Stimulated activated effector memory CD8-positive, alpha-beta T cell treated with anti-CD3 and anti-CD28 coated beads, Interleukin-12 subunit alpha, Interleukin-12 subunit beta, amount 100 ng/mL, for 72 hours (primary cell): ENCODE data around the gene CCDC192.

Source experiments
- ATAC-seq: fragments of 150-1000 bp; cut with Tn5 transposase; 2 replicates; pipeline ENCODE4 v1.10.0; 2021
- DNase-seq, 2 donors: peaks; one replicate each; pipeline ENCODE4 v3.0.0; 2021 to 2022; ENCODE audit warnings: low spot score in 2 of 2
- H3K27ac Mint-ChIP-seq: one replicate; pipeline ENCODE4 v1.8.0; 2022; ENCODE audit warnings: mild to moderate bottlenecking, mixed read lengths
- H3K36me3 Mint-ChIP-seq: one replicate; pipeline ENCODE4 v1.8.0; 2022; ENCODE audit warnings: mild to moderate bottlenecking, mixed read lengths
- H3K4me1 Mint-ChIP-seq: one replicate; pipeline ENCODE4 v1.8.0; 2022; ENCODE audit warnings: mixed read lengths
- H3K4me3 Mint-ChIP-seq: one replicate; pipeline ENCODE4 v1.8.0; 2022; ENCODE audit warnings: mild to moderate bottlenecking, mixed read lengths
- H3K9me3 Mint-ChIP-seq: one replicate; pipeline ENCODE4 v1.8.0; 2022; ENCODE audit warnings: mixed read lengths

The CCDC192 gene

GRCh38 chr5:127878174-127878750 lies 175.1 kb downstream of the CCDC192 start:
- no peak for DNase-seq
- no peak overlapping the region for H3K27ac Mint-ChIP-seq
- peak; percentile 57 for ATAC-seq

DNA sequence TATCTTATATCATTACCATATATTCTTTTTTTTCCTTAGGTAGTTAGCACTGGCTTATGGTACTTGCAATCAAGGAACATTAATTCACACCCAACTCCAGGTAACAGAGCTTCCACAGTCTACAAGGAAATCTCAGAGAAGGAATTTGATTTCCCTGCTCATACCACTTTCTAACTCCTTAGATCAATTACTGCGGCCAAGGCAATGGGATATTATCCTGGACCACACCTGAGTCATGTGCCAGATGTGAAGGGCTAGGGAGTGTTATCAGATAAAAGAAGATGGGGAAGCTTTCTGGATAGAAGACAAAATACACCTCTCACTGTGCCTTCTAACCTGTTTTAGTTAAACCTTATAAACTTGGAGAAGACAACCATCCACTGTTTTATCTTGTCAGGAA lies 181.2 kb downstream of the CCDC192 start:
- no peak overlapping the region for H3K4me3 Mint-ChIP-seq

More at GRCh38 chr5:127878174-127878750, 175.1 kb downstream of the CCDC192 start:
- Mint-ChIP-seq H3K9me3 (no peaks in the 10 kb centered on the region), H3K4me3 (no peak overlapping the region), H3K36me3 (no peaks in the 10 kb centered on the region), H3K4me1 (no peaks in the 10 kb centered on the region)

GRCh38 chr5:127885176-127885575 lies 182.0 kb downstream of the CCDC192 start:
- no peak overlapping the region for H3K4me3 Mint-ChIP-seq
- no peaks in the 10 kb centered on the region for H3K4me1 Mint-ChIP-seq
- no peak overlapping the region for H3K27ac Mint-ChIP-seq
- H3K9me3 Mint-ChIP-seq = no peaks in the 10 kb centered on the region
- DNase-seq (no peak), ATAC-seq (no peak)
- no peaks in the 10 kb centered on the region for H3K36me3 Mint-ChIP-seq

More for the DNA sequence above, 181.2 kb downstream of the CCDC192 start:
- no peaks in the 10 kb centered on the region for H3K9me3 Mint-ChIP-seq
- DNase-seq (no peak), ATAC-seq (no peak)
- H3K27ac Mint-ChIP-seq = no peak overlapping the region
- no peaks in the 10 kb centered on the region for H3K36me3 Mint-ChIP-seq
- H3K4me1 Mint-ChIP-seq = no peaks in the 10 kb centered on the region

DNA sequence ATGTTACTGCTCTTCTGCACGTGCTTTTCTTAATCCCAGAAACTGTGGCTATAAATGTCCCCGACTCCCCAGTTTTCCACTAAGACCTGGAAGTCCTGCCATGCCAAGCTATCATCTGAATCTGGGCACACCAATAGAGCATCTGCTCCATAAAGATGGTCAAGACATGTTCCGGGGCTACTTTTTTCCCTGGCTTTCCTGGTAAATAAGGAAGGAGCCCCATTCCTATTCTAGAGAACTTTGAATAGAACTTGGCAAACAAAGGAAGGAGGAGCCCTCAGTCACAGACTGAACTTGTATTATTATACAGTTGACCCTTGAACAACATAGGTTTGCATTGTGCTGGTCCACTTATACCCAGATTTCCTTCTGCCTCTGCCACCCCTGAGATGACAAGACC lies 182.9 kb downstream of the CCDC192 start:
- ATAC-seq (no peak), DNase-seq (no peak)
- no peak overlapping the region for H3K4me3 Mint-ChIP-seq
- no peaks in the 10 kb centered on the region for H3K9me3 Mint-ChIP-seq
- H3K27ac Mint-ChIP-seq = no peak overlapping the region
- H3K36me3 Mint-ChIP-seq = no peaks in the 10 kb centered on the region
- H3K4me1 Mint-ChIP-seq = no peaks in the 10 kb centered on the region

DNA sequence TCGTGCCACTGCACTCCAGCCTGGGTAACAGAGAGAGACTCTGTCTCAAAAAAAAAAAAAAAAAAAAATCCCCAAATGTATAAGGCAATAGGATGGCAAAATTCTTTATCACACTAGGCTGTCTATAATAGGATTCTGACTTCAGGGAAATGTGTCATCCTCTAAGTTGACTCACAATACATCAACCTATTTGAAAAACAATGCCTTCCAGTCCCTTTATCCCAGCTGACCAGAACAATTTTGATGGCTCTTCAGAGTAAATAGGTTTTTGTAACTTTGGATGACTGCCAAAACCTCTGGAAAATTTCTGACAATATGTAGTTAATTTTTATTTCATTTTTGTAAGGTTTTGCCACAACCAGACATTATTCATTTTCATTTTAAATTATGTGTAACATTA lies 184.1 kb downstream of the CCDC192 start:
- Mint-ChIP-seq H3K9me3 (no peaks in the 10 kb centered on the region), H3K4me1 (no peaks in the 10 kb centered on the region), H3K36me3 (no peaks in the 10 kb centered on the region), H3K4me3 (no peak overlapping the region), H3K27ac (no peak overlapping the region)
- DNase-seq (no peak), ATAC-seq (no peak)

GRCh38 chr5:127891942-127892341 lies 188.8 kb downstream of the CCDC192 start:
- Mint-ChIP-seq H3K27ac (no peak overlapping the region), H3K4me3 (no peak overlapping the region), H3K9me3 (no peaks in the 10 kb centered on the region), H3K36me3 (no peaks in the 10 kb centered on the region), H3K4me1 (no peaks in the 10 kb centered on the region)
- ATAC-seq (no peak), DNase-seq (no peak)

DNA sequence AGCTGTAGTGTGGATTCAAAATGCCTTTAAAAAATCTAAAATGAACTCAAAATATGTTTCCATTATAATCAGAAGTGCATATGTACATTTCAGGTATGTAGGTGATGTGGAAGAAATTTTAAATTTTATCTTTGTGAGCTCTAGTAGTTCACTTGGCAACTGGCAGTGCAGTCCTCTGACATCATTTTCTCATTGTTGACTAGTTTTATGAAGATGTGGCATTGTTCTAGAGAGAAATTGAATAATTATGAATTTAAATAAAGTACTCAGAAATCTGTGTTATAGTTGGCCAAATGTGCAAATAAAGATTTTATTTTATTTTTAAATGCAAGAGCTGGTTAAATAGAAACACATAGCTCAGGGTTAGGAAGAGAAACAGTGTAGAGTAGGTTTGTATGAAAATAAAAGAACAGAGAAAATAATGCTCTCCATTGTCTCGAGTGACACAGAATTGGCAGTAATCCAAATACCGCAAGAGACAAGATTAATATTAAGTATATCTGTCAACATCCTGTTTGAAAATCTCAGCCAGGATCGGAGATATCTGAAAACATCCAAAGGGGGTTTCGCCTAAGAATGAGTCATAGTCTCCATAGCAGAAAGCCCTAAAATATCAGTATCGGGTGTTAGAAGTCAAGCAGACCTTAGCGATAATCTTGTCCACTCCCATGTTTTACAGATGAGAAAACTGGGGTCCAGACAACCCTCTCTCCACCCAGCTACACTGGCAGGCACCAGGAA lies 189.4 kb downstream of the CCDC192 start:
- no peak for DNase-seq
- H3K36me3 Mint-ChIP-seq = no peaks in the 10 kb centered on the region
- no peak overlapping the region for H3K4me3 Mint-ChIP-seq
- ATAC-seq = peak; percentile 54
- H3K27ac Mint-ChIP-seq = no peak overlapping the region
- no peaks in the 10 kb centered on the region for H3K4me1 Mint-ChIP-seq
- H3K9me3 Mint-ChIP-seq = no peaks in the 10 kb centered on the region

- DNase-seq (no peak), ATAC-seq (no peak)
- Mint-ChIP-seq H3K4me3 (no peak overlapping the region), H3K4me1 (peaks cover under 1% of the 10 kb centered on the region), H3K27ac (no peak overlapping the region), H3K36me3 (no peaks in the 10 kb centered on the region), H3K9me3 (no peaks in the 10 kb centered on the region)
These were observed 190.0 kb downstream of the CCDC192 start for GRCh38 chr5:127893232-127893631.

DNA sequence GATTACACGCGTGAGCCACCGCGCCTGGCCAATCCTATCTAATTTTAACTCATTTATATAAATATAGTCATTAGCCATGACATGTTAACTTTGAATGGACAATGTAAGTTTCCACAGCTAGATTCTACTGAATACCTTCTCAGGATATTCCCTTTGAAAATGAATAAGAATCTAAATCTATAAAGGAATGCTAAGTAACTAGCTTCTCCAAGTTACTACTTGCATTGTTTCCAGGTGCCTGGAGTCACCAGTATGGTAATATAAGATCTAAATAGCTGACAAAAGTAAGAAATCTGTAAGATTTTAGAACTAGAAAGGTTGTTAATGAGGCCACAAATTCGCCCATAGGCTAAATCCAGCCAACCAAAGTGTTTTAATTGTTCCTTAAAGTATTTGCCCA lies 191.3 kb downstream of the CCDC192 start:
- Mint-ChIP-seq H3K4me3 (no peak overlapping the region), H3K4me1 (peaks cover 11% of the 10 kb centered on the region), H3K36me3 (no peaks in the 10 kb centered on the region), H3K9me3 (no peaks in the 10 kb centered on the region), H3K27ac (no peak overlapping the region)
- DNase-seq (no peak), ATAC-seq (no peak)

- Mint-ChIP-seq H3K9me3 (no peaks in the 10 kb centered on the region), H3K27ac (no peak overlapping the region), H3K4me3 (no peak overlapping the region), H3K36me3 (no peaks in the 10 kb centered on the region), H3K4me1 (peaks cover 11% of the 10 kb centered on the region)
- DNase-seq (peak in 1 of 2 donors; percentile 53), ATAC-seq (peak; percentile 98)
These were observed 195.5 kb downstream of the CCDC192 start for GRCh38 chr5:127898551-127899213.

DNA sequence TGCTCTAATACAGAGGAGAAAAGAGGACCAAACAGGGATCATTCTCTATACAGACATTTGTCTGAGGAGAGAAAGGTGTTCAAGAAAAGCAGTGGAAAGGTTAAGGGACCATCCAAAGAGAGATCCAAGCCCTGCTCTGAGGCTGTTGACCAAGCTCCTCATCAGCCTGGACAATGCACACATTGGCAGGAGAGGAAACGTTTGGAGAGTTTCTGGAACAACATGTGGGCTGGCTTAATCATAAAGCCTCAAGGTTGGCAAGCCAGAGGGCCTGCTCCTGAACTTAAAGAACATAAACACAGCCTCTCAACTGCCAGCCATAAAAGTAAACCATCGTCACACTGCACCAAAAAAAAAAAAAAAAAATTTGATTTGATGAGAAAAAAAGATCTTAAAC lies 196.0 kb downstream of the CCDC192 start:
- no peaks in the 10 kb centered on the region for H3K36me3 Mint-ChIP-seq
- no peak overlapping the region for H3K27ac Mint-ChIP-seq
- H3K4me3 Mint-ChIP-seq = no peak overlapping the region
- no peaks in the 10 kb centered on the region for H3K9me3 Mint-ChIP-seq
- DNase-seq = no peak
- peaks cover 11% of the 10 kb centered on the region for H3K4me1 Mint-ChIP-seq
- ATAC-seq = no peak

DNA sequence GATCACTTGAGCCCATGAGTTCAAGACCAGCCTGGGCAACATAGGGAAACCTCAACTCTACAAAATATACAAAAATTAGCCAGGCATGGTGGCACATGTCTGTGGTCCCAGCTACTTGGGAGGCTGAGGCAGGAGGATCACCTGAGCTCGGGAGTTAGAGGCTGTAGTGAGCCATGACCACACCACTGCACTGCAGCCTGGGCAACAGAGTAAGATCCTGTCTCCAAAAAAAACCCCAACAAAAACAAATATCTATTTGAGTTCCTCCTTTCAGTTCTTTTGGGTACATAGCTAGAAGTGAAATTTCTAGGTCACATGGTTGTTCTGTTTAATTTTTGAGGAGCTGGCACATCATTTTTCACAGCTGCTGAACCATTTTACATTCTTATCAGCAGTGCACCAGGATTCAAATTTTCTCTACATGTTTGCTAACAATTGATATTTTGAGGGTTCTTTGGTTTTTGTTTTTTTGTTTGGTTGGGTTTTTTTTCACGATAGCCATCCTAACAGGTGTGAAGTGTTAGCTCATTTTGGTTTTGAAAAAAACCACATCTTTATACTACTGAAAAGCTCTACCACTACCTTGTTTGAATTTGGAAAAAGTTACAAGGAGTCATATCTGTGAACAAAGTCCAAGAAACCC lies 203.5 kb downstream of the CCDC192 start:
- ATAC-seq = peak; percentile 71
- Mint-ChIP-seq H3K4me1 (peaks cover 14% of the 10 kb centered on the region), H3K36me3 (no peaks in the 10 kb centered on the region), H3K27ac (no peak overlapping the region), H3K9me3 (no peaks in the 10 kb centered on the region), H3K4me3 (no peak overlapping the region)
- no peak for DNase-seq

DNA sequence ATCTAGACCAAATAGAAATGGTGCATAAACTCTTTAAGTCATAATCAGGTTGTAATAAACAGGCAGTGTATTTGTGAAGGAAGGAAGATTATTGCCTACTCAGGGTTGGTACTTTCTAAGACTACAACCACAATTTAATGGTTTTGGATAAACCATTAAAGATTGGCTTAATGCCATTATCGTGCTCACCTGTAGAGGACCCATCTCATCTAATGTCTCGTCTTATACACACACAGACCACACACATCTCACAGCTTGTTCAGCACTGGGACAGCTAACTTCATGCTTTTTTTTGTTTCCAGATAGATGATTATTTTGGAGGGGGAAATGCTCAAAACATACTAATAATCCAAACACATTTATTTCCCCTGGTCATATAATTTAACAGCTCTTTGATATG lies 204.7 kb downstream of the CCDC192 start:
- DNase-seq = no peak

GRCh38 chr5:127909066-127909465 lies 205.9 kb downstream of the CCDC192 start:
- Mint-ChIP-seq H3K27ac (no peak overlapping the region), H3K9me3 (no peaks in the 10 kb centered on the region), H3K36me3 (no peaks in the 10 kb centered on the region), H3K4me3 (no peak overlapping the region), H3K4me1 (peaks cover 14% of the 10 kb centered on the region)
- DNase-seq (no peak), ATAC-seq (peak; percentile 69)

More for the DNA sequence above, 204.7 kb downstream of the CCDC192 start:
- peak; percentile 39 for ATAC-seq
- Mint-ChIP-seq H3K4me1 (peaks cover 14% of the 10 kb centered on the region), H3K9me3 (no peaks in the 10 kb centered on the region), H3K4me3 (no peak overlapping the region), H3K27ac (no peak overlapping the region), H3K36me3 (no peaks in the 10 kb centered on the region)

- Mint-ChIP-seq H3K9me3 (no peaks in the 10 kb centered on the region), H3K36me3 (no peaks in the 10 kb centered on the region), H3K27ac (no peak overlapping the region), H3K4me1 (peaks cover 14% of the 10 kb centered on the region), H3K4me3 (no peak overlapping the region)
- DNase-seq (no peak), ATAC-seq (no peak)
These were observed 206.6 kb downstream of the CCDC192 start for GRCh38 chr5:127909821-127910220.
